Neuronal stem cell (in vitro differentiated cells): ENCODE measurements around the gene RSPO3.

Experiments used
- DNase-seq: peaks from one replicate; pipeline ENCODE4 v3.0.0-alpha.2; 2013; ENCODE audit warnings: low spot score
- H2AFZ ChIP-seq: one replicate; pipeline ENCODE4 v1.6.1; 2013; ENCODE audit warnings: mild to moderate bottlenecking, low read length, inconsistent platforms
- H2AK5ac ChIP-seq: 2 replicates; pipeline ENCODE4 v1.6.1; 2013; ENCODE audit warnings: low read depth, mild to moderate bottlenecking, inconsistent platforms, low read length, moderate library complexity, mixed read lengths
- H2BK120ac ChIP-seq: 2 replicates; pipeline ENCODE4 v1.6.1; 2013; ENCODE audit warnings: low read depth, mild to moderate bottlenecking, inconsistent platforms, low read length, moderate library complexity, mixed read lengths
- H2BK12ac ChIP-seq: one replicate; pipeline ENCODE4 v1.6.1; 2013; ENCODE audit warnings: low read length, inconsistent platforms
- H2BK15ac ChIP-seq: 2 replicates; pipeline ENCODE4 v1.6.1; 2013; ENCODE audit warnings: mild to moderate bottlenecking, low read length, inconsistent platforms, mixed read lengths
- H2BK5ac ChIP-seq: one replicate; pipeline ENCODE4 v1.6.1; 2013; ENCODE audit warnings: inconsistent platforms, mild to moderate bottlenecking, low read length, moderate library complexity
- H3K14ac ChIP-seq: one replicate; pipeline ENCODE4 v1.6.1; 2013; ENCODE audit warnings: low read length, inconsistent platforms
- H3K18ac ChIP-seq: 2 replicates; pipeline ENCODE4 v1.6.1; 2013; ENCODE audit warnings: low read length, inconsistent platforms
- H3K23ac ChIP-seq: 2 replicates; pipeline ENCODE4 v1.6.1; 2013; ENCODE audit warnings: low read depth, mild to moderate bottlenecking, mixed read lengths, low read length, inconsistent platforms; ENCODE audit not compliant: poor library complexity
- H3K27ac ChIP-seq: replicated peaks from 3 replicates; pipeline ENCODE4 v1.5.1; 2013; ENCODE audit warnings: low read length, inconsistent platforms
- H3K27me3 ChIP-seq, 3 experiments: 2 replicates each; pipeline ENCODE4 v1.6.1; 2013; ENCODE audit warnings: low read length in 3 of 3, mild to moderate bottlenecking in 2 of 3, inconsistent platforms in 1 of 3, low read depth in 1 of 3, mixed read lengths in 1 of 3, moderate library complexity in 1 of 3; ENCODE audit not compliant: control insufficient read depth in 3 of 3, insufficient read depth in 3 of 3
- H3K36me3 ChIP-seq, 2 donors: replicated peaks in 1 of 2; 2 replicates each; pipeline ENCODE4 v1.6.1; 2013; ENCODE audit warnings: low read length in 2 of 2; ENCODE audit not compliant: control insufficient read depth in 2 of 2, insufficient read depth in 2 of 2
- H3K4ac ChIP-seq: 2 replicates; pipeline ENCODE4 v1.6.1; 2013; ENCODE audit warnings: inconsistent platforms, mild to moderate bottlenecking, low read length, moderate library complexity
- H3K4me1 ChIP-seq, 2 donors: 1 replicate in 1 of 2; 2 replicates in 1 of 2; pipeline ENCODE4 v1.6.1; 2013; ENCODE audit warnings: low read length in 2 of 2, low read depth in 1 of 2; ENCODE audit not compliant: control insufficient read depth in 2 of 2, insufficient read depth in 1 of 2
- H3K4me2 ChIP-seq: one replicate; pipeline ENCODE4 v1.6.1; 2013; ENCODE audit warnings: mild to moderate bottlenecking, low read length, inconsistent platforms; ENCODE audit not compliant: insufficient read depth, poor library complexity, severe bottlenecking
- H3K4me3 ChIP-seq, 2 donors: 2 replicates each; pipeline ENCODE4 v1.5.1; 2013; ENCODE audit warnings: low read length in 2 of 2, mild to moderate bottlenecking in 2 of 2, inconsistent platforms in 1 of 2, moderate library complexity in 1 of 2
- H3K79me1 ChIP-seq: one replicate; pipeline ENCODE4 v1.6.1; 2013; ENCODE audit warnings: low read depth, mild to moderate bottlenecking, inconsistent platforms, low read length, moderate library complexity
- H3K9ac ChIP-seq: one replicate; pipeline ENCODE4 v1.6.1; 2013; ENCODE audit warnings: mild to moderate bottlenecking, low read depth, low read length, inconsistent platforms; ENCODE audit not compliant: poor library complexity
- H3K9me3 ChIP-seq, 2 donors: replicated peaks in 1 of 2; 2 replicates each; pipeline versions ENCODE3 to v1.6.1; 2013; ENCODE audit warnings: low read length in 2 of 2, mild to moderate bottlenecking in 2 of 2, inconsistent platforms in 1 of 2, low read depth in 1 of 2, mixed read lengths in 1 of 2, moderate library complexity in 1 of 2; ENCODE audit not compliant: control insufficient read depth in 2 of 2, insufficient read depth in 1 of 2
- H4K8ac ChIP-seq: one replicate; pipeline ENCODE4 v1.6.1; 2013; ENCODE audit warnings: low read depth, mild to moderate bottlenecking, inconsistent platforms, low read length, moderate library complexity
- H4K91ac ChIP-seq: one replicate; pipeline ENCODE4 v1.6.1; 2013; ENCODE audit warnings: low read length, low read depth, mild to moderate bottlenecking, inconsistent platforms; ENCODE audit not compliant: poor library complexity
- WGBS, 2 donors: extraction: QIAGEN DNeasy Blood & Tissue Kit; methylation state at CpG; one replicate each; pipeline ENCODE4 v1.1.7; 2013; ENCODE audit warnings: missing lambda C conversion rate in 2 of 2, mixed read lengths in 1 of 2; ENCODE audit not compliant: insufficient read length in 2 of 2, insufficient replicate concordance in 1 of 2; ENCODE audit errors: extremely low coverage in 2 of 2; 5-methylcytosine and 5-hydroxymethylcytosine counted together

Gene RSPO3

GRCh38 chr6:127124680-127125079 is 6.2 kb downstream of the RSPO3 start:
- Histone ChIP-seq H3K23ac (no peak overlapping the region), H2BK15ac (no peak overlapping the region), H2AK5ac (no peak overlapping the region), H4K91ac (no peak overlapping the region), H2BK12ac (no peak overlapping the region), H3K9me3 (no peaks in the 10 kb centered on the region), H3K27me3 (peaks cover 16 to 67% (median 16%) of the 10 kb centered on the region in 3 experiments), H3K79me1 (no peaks in the 10 kb centered on the region), H3K18ac (no peak overlapping the region), H3K4me2 (no peak overlapping the region), H3K14ac (no peak overlapping the region), H3K4ac (no peak overlapping the region), H3K36me3 (no peaks in the 10 kb centered on the region), H4K8ac (no peak overlapping the region), H2BK5ac (no peak overlapping the region), H2BK120ac (no peak overlapping the region), H2AFZ (no peak overlapping the region), H3K4me3 (no peak overlapping the region), H3K27ac (no peak overlapping the region), H3K4me1 (peaks cover 9 to 11% of the 10 kb centered on the region in 2 donors), H3K9ac (no peak overlapping the region)
- DNase-seq = no peak

DNA sequence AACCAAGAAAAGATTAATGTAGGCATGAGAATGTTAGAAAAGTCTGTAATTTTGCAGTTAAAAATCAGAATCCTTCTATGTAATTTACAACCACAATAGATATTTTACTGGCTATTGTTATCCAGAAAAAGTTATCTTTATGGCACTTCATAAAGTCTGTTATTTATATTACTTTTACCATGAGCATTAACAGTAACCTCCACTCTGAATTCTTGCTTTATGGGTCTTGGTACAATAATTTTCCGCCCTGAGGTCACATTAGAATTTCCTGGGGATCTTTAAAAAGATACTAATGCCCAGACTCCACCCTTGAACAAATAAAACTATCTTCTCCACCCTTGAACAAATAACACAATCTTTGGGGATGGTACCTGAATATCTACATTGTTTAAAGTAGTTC is 9.6 kb downstream of the RSPO3 start:
- no peak overlapping the region for H2BK120ac ChIP-seq
- H4K8ac ChIP-seq = no peak overlapping the region
- H3K14ac ChIP-seq = no peak overlapping the region
- H2BK12ac ChIP-seq = no peak overlapping the region
- H3K4me2 ChIP-seq = no peak overlapping the region
- peaks cover 0 to 38% (median 0%) of the 10 kb centered on the region in 3 experiments for H3K27me3 ChIP-seq
- H2AFZ ChIP-seq = no peak overlapping the region
- no peaks in the 10 kb centered on the region for H3K9me3 ChIP-seq
- DNase-seq = no peak
- no CpG with 5 or more reads among the region's 1 CpG for WGBS, 2 donors
- H3K27ac ChIP-seq = no peak overlapping the region
- H3K4me1 ChIP-seq = no peaks in the 10 kb centered on the region
- no peak overlapping the region for H3K23ac ChIP-seq
- H3K4ac ChIP-seq = no peak overlapping the region
- H3K36me3 ChIP-seq = no peaks in the 10 kb centered on the region
- H3K9ac ChIP-seq = no peak overlapping the region
- no peak overlapping the region for H2AK5ac ChIP-seq
- no peak overlapping the region for H2BK15ac ChIP-seq
- H2BK5ac ChIP-seq = no peak overlapping the region
- no peaks in the 10 kb centered on the region for H3K79me1 ChIP-seq
- H3K18ac ChIP-seq = no peak overlapping the region
- no peak overlapping the region for H3K4me3 ChIP-seq
- no peak overlapping the region for H4K91ac ChIP-seq

DNA sequence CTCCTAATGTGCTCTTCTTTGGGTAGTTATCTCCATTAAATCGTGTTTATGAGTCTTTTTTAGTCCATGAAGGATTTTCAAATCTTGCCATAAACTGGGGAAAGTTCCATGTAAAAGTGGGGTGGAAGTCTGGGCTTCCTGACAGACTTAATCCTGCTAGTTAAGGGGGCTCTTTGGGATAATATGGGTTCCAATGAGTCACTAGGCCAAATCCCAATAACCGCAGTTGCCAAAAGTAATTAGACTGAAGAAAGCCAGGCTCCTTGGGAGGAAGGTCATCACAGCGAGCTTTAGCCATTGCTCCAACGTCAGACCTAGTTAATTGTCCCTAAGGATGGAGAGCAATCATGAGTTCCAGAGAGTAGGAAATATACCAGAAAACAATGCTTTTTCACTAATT is 10.8 kb downstream of the RSPO3 start:
- Histone ChIP-seq H3K9me3 (no peaks in the 10 kb centered on the region), H3K79me1 (no peaks in the 10 kb centered on the region), H3K9ac (no peak overlapping the region), H3K4ac (no peak overlapping the region), H3K27ac (no peak overlapping the region), H4K91ac (no peak overlapping the region), H3K4me2 (no peak overlapping the region), H3K36me3 (no peaks in the 10 kb centered on the region), H2BK120ac (no peak overlapping the region), H3K4me3 (no peak overlapping the region), H2BK5ac (no peak overlapping the region), H3K23ac (no peak overlapping the region), H2AK5ac (no peak overlapping the region), H3K18ac (no peak overlapping the region), H2BK12ac (no peak overlapping the region), H2AFZ (no peak overlapping the region), H4K8ac (no peak overlapping the region), H3K4me1 (no peaks in the 10 kb centered on the region), H3K14ac (no peak overlapping the region), H3K27me3 (peaks cover 0 to 27% (median 0%) of the 10 kb centered on the region in 3 experiments), H2BK15ac (no peak overlapping the region)
- WGBS, 2 donors = no CpG with 5 or more reads among the region's 4 CpGs
- no peak for DNase-seq

DNA sequence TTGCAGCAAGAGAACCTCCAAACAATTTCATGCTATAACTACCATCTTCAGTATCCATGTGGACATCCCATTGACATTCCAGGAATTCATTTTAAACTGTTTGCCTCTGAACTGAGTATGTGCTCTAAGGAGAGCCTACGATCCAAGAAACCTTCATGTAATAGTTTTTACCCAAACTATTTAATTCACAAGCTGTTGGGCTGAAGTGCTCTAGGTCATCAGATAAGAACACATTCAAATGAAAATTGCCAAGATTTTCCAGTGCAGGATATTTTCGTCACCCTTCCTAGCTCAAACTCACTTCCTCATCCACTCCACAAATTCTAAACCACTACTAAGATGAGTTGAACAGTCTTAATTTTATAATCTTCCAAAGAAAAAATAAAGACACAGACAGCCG is 12.8 kb downstream of the RSPO3 start:
- Histone ChIP-seq H2AK5ac (no peak overlapping the region), H3K79me1 (no peaks in the 10 kb centered on the region), H2BK5ac (no peak overlapping the region), H3K4ac (no peak overlapping the region), H3K4me2 (no peak overlapping the region), H3K9ac (no peak overlapping the region), H3K36me3 (no peaks in the 10 kb centered on the region), H2BK15ac (no peak overlapping the region), H3K9me3 (no peaks in the 10 kb centered on the region), H3K23ac (no peak overlapping the region), H3K18ac (no peak overlapping the region), H4K8ac (no peak overlapping the region), H3K14ac (no peak overlapping the region), H3K4me3 (no peak overlapping the region), H3K27me3 (peaks cover 0 to 15% (median 0%) of the 10 kb centered on the region in 3 experiments), H4K91ac (no peak overlapping the region), H2BK12ac (no peak overlapping the region), H3K4me1 (no peaks in the 10 kb centered on the region), H3K27ac (no peak overlapping the region), H2AFZ (no peak overlapping the region), H2BK120ac (no peak overlapping the region)
- DNase-seq = no peak
- no CpG with 5 or more reads among the region's 3 CpGs for WGBS, 2 donors
